GM10266 (cell line): ENCODE measurements around the gene GMDS.

ENCODE experiments used
- DNase-seq: peaks from one replicate; pipeline ENCODE4 v3.0.0; 2012; ENCODE audit errors: extremely low spot score
- CTCF ChIP-seq: IDR thresholded peaks from 2 replicates; pipeline ENCODE4 v1.5.1; 2012; ENCODE audit warnings: mild to moderate bottlenecking, low read depth; ENCODE audit not compliant: control insufficient read depth, insufficient read depth; ENCODE audit errors: missing control alignments

GMDS gene

DNA sequence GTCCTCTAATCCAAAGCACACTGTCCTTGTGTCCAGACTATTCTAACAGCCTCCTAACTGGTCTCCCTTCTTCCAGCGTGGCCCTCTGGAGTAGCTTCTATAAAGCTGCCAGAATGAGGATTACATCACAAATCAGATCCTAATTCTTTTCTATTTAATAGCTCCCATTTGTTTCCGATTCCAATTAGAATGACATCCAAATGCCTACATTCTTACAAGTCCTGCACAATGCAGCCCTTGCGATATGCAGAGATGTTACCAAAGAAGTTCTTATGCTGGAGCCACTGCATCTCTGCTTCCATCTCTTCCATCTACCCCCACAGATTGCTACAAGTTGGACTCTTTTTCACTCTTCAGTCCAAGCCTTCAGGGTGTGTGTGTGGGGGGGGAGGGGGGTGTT, 40.0 kb downstream of the GMDS start:
- no peak for TF ChIP-seq CTCF
- no peak for DNase-seq

GRCh38 chr6:2204272-2204671, 41.1 kb downstream of the GMDS start:
- TF ChIP-seq CTCF, result no peak
- DNase-seq, result no peak

GRCh38 chr6:2203264-2203663, 42.1 kb downstream of the GMDS start:
- DNase-seq, result no peak
- TF ChIP-seq CTCF, result no peak

DNA sequence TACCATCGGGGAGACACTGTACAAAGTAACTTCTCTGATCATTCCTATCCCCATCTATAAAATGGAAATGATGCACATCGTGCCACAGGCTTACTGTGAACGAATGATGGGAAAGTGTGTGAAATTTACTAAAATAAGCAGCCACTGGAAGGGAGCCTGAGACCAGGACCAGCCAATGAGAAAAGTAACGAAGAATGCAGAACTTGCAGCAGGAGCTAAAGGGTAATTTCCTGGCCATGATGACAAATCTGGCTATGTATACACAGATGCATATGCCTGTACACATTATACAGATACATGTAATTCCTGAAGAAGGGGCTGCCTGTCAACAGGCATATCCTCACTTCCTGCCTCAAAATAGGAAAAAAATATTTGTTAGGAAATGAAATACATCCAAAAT, 47.4 kb downstream of the GMDS start:
- no peak for TF ChIP-seq CTCF
- DNase-seq, result no peak

DNA sequence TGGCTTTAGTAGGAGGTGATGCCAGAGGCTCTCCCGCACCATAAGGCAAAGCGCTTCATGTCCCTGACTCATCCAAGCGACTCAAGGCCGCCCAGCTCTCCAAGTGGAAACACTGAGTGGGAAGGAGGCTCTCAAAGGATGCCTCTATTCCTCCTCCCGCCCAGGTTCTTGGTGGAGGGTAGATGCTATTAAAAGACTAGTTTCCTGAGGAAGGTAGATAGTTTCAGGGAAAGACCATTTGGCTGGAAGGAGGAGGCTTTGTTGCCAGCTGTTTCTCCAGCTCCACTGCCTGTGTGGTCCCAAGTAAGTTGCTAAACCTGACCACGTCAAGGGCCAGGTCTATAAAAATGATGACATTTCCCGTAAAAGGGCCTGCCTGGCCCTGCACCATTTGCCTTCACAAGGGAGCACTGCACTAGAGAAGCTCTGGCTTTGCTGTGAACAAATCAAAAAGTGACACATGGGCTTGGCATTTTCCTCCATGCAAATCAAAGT, 48.2 kb downstream of the GMDS start:
- no peak for TF ChIP-seq CTCF
- DNase-seq, result no peak

DNA sequence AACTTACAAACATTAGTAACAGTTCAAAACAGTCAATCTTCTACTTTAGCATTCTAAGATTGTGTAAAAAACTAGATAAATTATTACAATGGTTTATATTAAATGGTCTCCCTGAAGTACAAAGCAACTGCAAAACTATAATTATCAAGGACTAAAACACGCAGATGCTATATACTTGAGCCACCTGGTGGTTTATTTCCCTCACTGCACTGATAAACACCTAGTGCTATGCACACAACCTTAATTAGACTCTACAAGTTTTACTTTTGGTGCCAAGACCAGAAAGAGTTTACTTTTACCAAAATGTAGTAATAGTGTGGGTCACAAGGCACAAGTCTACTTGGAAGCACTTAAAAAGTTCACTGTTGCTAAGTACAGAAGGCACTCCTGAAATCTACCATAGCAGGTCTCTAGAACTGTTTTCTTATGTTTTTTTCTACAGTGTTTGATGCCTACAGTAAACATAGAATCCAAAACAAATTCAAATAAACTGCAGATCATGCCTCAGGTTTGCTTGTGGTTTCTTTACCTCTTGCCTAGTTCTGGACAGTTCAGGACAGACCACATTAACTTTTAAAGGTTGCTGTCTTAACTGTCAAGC, 49.2 kb downstream of the GMDS start:
- peak; percentile 50 for DNase-seq
- TF ChIP-seq CTCF, result peak; percentile 80

GRCh38 chr6:2194643-2195042, 50.8 kb downstream of the GMDS start:
- no peak for TF ChIP-seq CTCF

More at GRCh38 chr6:2194643-2195042, 50.8 kb downstream of the GMDS start:
- no peak for DNase-seq
